GM12875 (cell line): ENCODE data around the gene MIA2.
"Not testable (repeated sequence)": the region's sequence is repeated elsewhere in the genome, so short reads cannot be mapped to it uniquely, and the experiment has no call there.

Source experiments
- H3K4me3 ChIP-seq: one replicate; pipeline ENCODE4 v1.5.1; 2011; ENCODE audit warnings: low read depth, low read length, control low read depth
- CTCF ChIP-seq: IDR thresholded peaks from 2 replicates; pipeline ENCODE4 v1.5.1; 2011; ENCODE audit warnings: low read depth, mild to moderate bottlenecking, control low read depth, inconsistent platforms, low read length, moderate library complexity, borderline replicate concordance; ENCODE audit not compliant: insufficient read depth

MIA2 gene

DNA sequence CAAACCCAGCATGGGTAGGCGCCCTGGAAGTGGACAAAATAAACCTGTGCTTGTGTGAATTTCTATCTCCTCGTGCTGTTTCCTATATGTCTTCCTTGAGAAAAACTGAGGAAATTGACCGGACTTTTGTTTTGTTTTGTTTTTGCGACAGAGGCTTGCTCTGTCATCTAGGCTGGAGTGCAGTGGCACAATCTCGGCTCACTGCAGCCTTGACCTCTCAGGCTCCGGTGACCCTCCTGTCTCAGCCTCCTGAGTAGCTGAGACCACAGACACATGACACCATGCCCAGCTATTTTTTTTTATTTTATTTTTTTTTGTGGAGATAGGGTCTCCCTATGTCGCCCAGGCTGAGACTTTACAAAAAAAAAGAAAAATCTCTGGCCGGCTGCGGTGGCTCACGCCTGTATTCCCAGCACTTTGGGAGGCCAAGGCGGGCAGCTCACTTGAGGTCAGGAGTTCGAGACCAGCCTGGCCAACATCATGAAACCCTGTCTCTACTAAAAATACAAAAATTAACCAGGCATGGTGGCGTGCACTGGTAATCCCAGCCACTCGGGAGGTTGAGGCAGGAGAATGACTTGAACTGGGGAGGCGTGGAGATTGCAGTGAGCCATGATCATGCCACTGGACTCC, 22.5 kb upstream of the MIA2 start:
- no peak overlapping the region for H3K4me3 ChIP-seq
- no peak for TF ChIP-seq CTCF

GRCh38 chr14:39212034-39212433, 21.7 kb upstream of the MIA2 start:
- TF ChIP-seq CTCF = no peak

GRCh38 chr14:39212693-39213092, 21.0 kb upstream of the MIA2 start:
- H3K4me3 ChIP-seq = no peak overlapping the region
- no peak for TF ChIP-seq CTCF

More at GRCh38 chr14:39212034-39212433, 21.7 kb upstream of the MIA2 start:
- H3K4me3 ChIP-seq = no peak overlapping the region

DNA sequence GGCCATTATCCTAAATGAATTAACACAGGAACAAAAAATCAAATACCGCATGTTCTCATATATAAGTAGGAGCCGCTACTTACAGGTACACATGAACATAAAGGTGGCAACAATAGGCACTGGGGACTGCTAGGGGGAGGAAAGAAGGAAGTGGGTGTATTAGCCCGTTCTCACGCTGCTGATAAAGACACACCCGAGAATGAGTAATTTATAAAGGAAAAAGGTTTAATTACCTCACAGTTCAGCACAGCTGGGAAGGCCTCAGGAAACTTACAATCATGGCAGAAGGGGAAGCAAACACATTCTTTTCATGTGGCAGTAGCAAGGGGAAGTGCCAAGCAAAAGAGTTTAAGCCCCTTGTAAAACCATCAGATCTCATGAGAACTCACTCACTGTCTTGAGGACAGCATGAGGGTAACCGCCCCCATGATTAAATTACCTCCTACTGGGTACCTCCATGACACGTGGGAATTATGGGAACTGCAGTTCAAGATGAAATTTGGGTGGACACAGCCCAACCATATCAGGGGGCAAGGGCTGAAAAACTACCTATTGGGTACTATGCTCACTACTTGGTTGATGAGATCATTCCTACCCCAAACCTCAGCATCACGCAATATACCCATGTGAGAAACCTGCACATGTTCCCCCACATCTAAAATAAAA, 16.4 kb upstream of the MIA2 start:
- H3K4me3 ChIP-seq = no peak overlapping the region
- TF ChIP-seq CTCF = no peak

DNA sequence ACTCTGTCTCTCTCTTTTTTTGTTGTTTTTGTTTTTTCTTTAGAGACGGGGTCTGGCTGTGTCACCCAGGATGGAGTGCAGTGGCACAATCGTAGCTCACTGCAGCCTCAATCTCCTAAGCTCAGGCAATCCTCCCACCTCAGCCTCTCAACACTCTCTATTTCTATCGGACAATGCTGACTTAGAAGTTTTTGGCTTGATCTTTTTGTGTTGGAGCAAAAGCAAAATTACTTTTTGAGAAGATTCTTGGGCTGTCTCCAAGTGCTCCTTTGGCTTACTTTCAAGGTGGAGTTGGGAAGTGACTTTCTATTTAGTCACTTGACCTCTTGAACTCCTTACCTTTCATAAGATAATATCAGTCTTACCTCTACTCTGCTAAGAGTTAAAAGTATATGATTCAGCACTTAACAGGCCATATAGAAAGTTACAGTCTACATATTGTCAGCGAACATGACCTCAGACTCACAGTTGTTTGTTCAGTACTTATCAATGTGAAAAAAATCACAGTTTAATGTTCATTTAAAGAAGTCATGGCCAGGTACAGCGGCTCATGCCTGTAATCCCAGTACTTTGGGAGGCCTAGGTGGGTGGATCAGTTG, 15.4 kb upstream of the MIA2 start:
- no peak overlapping the region for H3K4me3 ChIP-seq
- TF ChIP-seq CTCF = no peak

- no peak overlapping the region for H3K4me3 ChIP-seq
- no peak for TF ChIP-seq CTCF
Observed at GRCh38 chr14:39219075-39219499, 14.6 kb upstream of the MIA2 start.

- not testable (repeated sequence) for H3K4me3 ChIP-seq
Observed at GRCh38 chr14:39220473-39220872, 13.2 kb upstream of the MIA2 start.
